AG04450 (cell line): ENCODE measurements around the gene ZBTB43. TPM values are rescaled to one million over a fixed set of nuclear protein-coding genes. Genes with fewer than 3 reads are reported as not detected.

Experiments
- CTCF ChIA-PET: fragments of 300-600, 350-600 bp; formaldehyde crosslinking; extraction: SDS; loops from one replicate; lab custom pipeline; 2022; ENCODE audit warnings: antibody characterized with exemption, inconsistent platforms; lab: Charles Lee
- POLR2A ChIA-PET: fragments of 350-600 bp; formaldehyde crosslinking; extraction: SDS; loops from one replicate; lab custom pipeline; 2021; ENCODE audit warnings: antibody characterized with exemption, inconsistent platforms; lab: Yijun Ruan, JAX
- DNase-seq: peaks from one replicate; pipeline ENCODE4 v3.0.0-alpha.2; 2011; ENCODE audit warnings: low read depth, low spot score
- H3K27ac ChIP-seq: one replicate; pipeline ENCODE4 v1.5.1; 2012; ENCODE audit warnings: low read depth, low read length, control low read depth
- H3K27me3 ChIP-seq: one replicate; pipeline ENCODE4 v1.6.0; 2012; ENCODE audit warnings: low read length; ENCODE audit not compliant: control insufficient read depth, insufficient read depth
- H3K4me3 ChIP-seq: 2 replicates; pipeline ENCODE4 v1.5.1; 2011; ENCODE audit warnings: mild to moderate bottlenecking, low read depth, low read length, control low read depth
- H3K9me3 ChIP-seq: 2 replicates; pipeline ENCODE4 v1.5.1; 2012; ENCODE audit warnings: low read length; ENCODE audit not compliant: control insufficient read depth, insufficient read depth
- CTCF ChIP-seq: IDR thresholded peaks from 2 replicates; pipeline ENCODE4 v1.5.1; 2011; ENCODE audit warnings: low read depth, low read length, control low read depth, inconsistent platforms
- polyA minus RNA-seq: library from RNA; depleted of rRNA, polyadenylated mRNA; stranded (reverse); fragments of >200 nt; gene quantifications from 2 replicates; pipeline ENCODE4 v1.2.3, GENCODE V29; 2011; rRNA and poly(A)+ RNA removed
- polyA plus RNA-seq: library from polyadenylated mRNA; depleted of rRNA; stranded (reverse); fragments of >200 nt; gene quantifications from 2 replicates; pipeline ENCODE4 v1.2.3, GENCODE V29; 2011; rRNA removed

Gene ZBTB43
- polyA plus RNA-seq (11.7 and 12.3 TPM in 2 replicates), polyA minus RNA-seq (10.2 and 11.5 TPM in 2 replicates)

GRCh38 chr9:126804696-126805553 lies at the start of gene ZBTB43:
Gene ZBTB43, plus strand, starts transcription at chr9:126805040. Its CDS starts 27,470 bp downstream, at chr9:126832510.
- peak within 1 kb of the TSS; percentile 89 for H3K4me3 ChIP-seq
- DNase-seq: peak; percentile 82
- ChIA-PET CTCF (interaction anchor here (0.9 kb wide), 1 partner anchor 16 kb away, joined by 3 read pairs; no protein-coding TSS in a partner anchor), POLR2A (interaction anchor here (0.6 to 1.9 kb wide), 5 partner anchors 13 to 1413 kb away, joined by 3 to 12 read pairs (median 3); no protein-coding TSS in a partner anchor)
- TF ChIP-seq CTCF: no peak
- peak within 1 kb of the TSS; percentile 77 for H3K27ac ChIP-seq
- H3K9me3 ChIP-seq: no peaks in the 10 kb centered on the region; the same call in 1 of the 2 replicates
- no peaks in the 10 kb centered on the region for H3K27me3 ChIP-seq

GRCh38 chr9:126755317-126755875 lies 49.4 kb upstream of the ZBTB43 start:
- ChIA-PET CTCF (no interaction called here), POLR2A (no interaction called here)
- no peak for TF ChIP-seq CTCF

GRCh38 chr9:126756238-126756637 lies 48.6 kb upstream of the ZBTB43 start:
- ChIA-PET CTCF (no interaction called here), POLR2A (no interaction called here)

More at GRCh38 chr9:126755317-126755875, 49.4 kb upstream of the ZBTB43 start:
- no peaks in the 10 kb centered on the region for H3K9me3 ChIP-seq
- no peak overlapping the region for H3K27ac ChIP-seq
- H3K4me3 ChIP-seq: no peak overlapping the region
- no peak for DNase-seq
- H3K27me3 ChIP-seq: peaks cover 17% of the 10 kb centered on the region

GRCh38 chr9:126756876-126757415 lies 47.9 kb upstream of the ZBTB43 start:
- POLR2A ChIA-PET: no interaction called here
- TF ChIP-seq CTCF: no peak
- Histone ChIP-seq H3K9me3 (no peaks in the 10 kb centered on the region), H3K27me3 (peaks cover 13% of the 10 kb centered on the region), H3K4me3 (no peak overlapping the region), H3K27ac (no peak overlapping the region)
- CTCF ChIA-PET: no interaction called here
- DNase-seq: no peak

More at GRCh38 chr9:126756238-126756637, 48.6 kb upstream of the ZBTB43 start:
- Histone ChIP-seq H3K27ac (no peak overlapping the region), H3K27me3 (peaks cover 15% of the 10 kb centered on the region), H3K4me3 (no peak overlapping the region), H3K9me3 (no peaks in the 10 kb centered on the region)
- DNase-seq: no peak
- no peak for TF ChIP-seq CTCF
